NCI-H2171 treated with DMSO at 0.1 percent for 48 hours (cell line): ENCODE measurements around the gene IFNG.

Source experiments
- DNase-seq: peaks from one replicate; lab custom pipeline; 2025; lab: John Stamatoyannopoulos, UW

IFNG gene

DNA sequence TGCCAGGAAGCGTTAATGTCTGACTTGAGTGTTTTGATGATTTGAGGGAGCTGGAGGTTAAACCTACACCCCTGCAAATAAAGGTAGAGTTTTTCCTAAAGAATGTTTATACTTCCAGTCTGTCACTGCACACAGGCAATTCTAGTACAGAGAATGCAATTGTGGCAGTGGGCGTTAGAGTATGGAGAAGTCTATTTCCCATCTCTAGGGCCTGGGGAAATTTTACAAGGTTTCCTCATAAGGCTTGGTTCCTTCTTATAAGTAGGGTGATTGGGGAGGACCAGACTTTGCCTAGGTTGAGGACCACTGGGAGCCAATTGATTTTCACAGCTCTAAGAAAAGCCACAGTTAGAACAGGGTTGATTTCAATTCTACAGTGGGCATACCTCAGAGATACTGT, 44.3 kb downstream of the IFNG start:
- no peak for DNase-seq

DNA sequence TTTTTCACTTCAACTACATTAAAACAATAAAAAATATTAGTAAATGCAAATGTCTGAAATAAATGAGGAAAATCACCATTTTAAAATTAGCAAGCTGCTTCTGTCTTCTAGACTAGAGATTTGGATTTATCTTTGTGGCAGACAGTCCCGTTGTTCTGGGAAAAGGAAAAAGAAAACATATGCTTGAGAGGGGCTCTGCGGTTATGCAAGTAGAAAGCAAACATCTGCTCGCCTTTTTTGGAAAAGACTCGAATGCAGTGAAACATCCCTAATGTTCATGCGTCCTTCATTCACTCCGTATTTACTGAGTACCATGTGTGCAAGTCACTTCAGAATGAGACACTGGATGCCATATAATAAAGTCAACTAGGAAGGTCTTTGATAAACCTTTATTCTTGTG, 44.9 kb downstream of the IFNG start:
- peak; percentile 94 for DNase-seq

DNA sequence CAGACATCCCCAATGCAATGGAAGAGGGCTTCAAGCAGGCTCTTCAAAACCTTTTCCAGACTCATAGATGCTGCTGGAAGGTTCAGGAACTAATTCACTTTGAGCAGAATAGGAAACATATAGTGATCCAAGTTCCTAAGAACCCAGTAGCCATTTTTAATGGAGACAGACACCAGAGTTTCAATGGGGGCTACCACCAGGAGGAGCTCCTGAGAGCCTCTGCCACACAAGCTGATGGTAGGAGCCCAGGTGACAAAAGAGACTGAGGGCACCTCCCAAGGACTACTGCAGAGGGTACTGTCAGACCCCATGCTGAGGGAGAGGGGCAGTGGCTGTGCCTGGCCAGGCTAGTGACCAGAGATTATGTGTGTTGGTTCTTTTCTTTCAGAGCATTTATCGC, 45.9 kb downstream of the IFNG start:
- peak; percentile 21 for DNase-seq

DNA sequence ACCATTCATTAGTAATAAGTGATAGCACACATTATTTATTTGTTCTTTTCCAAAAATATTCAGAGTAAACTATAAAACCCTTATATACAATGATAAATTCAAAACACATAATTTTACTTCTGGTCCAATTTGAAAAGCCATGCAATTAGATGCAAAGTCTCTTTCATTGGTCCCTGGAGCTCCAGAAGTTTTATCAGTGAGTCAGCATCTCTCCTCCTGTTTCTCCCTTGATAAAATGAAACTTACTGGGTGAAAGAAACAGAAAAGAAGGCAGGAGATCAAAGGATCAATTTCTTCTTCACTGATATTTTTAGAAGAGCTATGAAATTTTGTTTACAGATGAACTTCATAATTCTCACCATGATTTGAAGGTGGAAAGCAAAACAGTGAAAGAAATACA, 47.5 kb downstream of the IFNG start:
- DNase-seq, result no peak

DNA sequence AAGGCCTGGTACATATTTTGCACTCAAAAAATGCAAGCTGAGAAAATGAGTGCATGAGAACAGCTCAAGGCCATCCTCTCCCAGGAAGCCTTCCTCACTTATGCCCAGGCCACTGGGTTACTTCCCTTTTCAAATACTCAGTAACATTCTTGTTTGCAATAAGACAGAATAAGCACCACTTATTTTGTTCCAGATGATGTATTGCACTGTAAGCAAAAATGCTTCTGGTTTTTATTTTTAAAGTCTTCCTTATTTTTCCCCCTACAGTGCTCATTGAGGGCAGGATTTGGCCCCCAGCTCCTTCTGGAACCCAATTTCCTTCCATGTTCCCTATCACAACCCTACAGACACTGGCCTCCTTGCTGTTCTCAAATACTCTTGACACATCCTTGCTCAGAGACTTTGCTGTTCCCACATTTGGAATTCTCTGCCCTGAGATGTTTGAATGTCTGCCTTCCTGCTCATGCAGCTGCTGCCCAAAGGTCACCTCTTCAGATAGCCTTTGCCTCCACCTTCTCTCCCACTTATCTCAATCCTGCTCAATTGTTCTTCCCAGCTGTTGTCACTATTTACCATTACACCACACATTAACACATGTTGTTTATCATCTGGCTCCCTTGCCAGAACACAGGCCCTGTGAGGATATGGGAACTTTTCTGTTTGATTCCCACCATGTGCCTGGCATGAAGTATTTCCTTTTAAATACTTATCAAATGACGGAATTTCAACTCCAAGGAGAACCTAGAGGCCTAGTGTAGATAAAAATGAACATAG, 49.9 kb downstream of the IFNG start:
- no peak for DNase-seq

DNA sequence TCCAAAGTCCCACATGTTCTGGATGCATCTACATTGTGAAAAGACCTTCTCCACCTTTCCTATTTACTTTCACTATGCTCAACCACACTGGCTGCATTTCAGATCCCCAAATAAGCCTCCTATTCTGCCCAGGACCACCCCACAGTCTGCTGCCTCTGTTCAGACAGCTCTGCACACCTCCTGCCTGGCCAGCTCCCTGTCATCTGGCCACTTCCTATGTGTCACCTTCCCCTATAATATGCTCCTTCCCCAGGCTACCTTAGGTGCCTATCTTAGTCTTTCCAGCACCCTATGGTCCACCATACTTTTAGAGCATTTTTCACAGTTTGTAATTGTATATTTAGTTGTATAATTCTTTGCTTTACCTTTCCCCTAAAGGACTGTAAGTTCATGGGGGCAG, 50.5 kb downstream of the IFNG start:
- DNase-seq, result no peak

DNA sequence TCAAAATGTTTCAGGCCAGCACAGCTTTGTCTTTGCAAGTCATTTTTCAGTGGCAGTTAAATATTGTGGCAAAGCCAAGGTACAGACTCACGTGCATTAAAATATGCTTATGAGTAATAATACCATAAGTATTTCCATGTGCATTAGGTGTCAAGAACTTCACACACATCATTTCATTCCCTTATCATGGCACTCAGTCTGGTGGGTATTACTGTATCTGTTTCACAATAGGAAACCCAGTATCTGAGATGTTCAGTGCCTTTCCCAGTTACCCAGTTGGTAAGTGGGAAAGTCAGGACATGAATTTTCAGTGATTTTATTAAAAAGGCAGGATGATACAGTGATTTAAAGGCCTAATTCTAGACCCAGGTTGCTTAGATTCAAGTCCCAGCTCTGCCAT, 52.9 kb downstream of the IFNG start:
- no peak for DNase-seq

DNA sequence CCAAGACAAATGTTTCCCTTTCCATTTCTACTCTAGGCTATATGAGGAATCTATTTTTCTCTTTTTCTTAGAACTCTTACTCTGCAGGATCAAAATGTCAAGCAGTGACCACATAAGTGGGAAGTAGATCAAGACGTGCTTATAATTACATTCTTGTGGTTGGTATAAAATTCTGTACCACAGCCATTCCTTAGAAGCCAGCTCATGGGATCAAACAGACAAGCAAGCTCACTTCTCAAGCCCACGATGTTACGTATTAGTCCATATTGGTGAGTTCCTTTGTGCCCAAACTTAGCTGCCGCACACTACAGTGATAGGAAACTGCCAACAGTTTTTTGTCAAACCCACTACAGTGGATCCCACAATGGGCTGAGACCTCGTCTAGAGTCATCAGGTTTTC, 53.4 kb downstream of the IFNG start:
- no peak for DNase-seq
